Measurements from ENCODE around the gene CDIPT.
A peak's percentile ranks its signal among the peaks of the same experiment; 100 is the strongest.

The CDIPT gene

DNA sequence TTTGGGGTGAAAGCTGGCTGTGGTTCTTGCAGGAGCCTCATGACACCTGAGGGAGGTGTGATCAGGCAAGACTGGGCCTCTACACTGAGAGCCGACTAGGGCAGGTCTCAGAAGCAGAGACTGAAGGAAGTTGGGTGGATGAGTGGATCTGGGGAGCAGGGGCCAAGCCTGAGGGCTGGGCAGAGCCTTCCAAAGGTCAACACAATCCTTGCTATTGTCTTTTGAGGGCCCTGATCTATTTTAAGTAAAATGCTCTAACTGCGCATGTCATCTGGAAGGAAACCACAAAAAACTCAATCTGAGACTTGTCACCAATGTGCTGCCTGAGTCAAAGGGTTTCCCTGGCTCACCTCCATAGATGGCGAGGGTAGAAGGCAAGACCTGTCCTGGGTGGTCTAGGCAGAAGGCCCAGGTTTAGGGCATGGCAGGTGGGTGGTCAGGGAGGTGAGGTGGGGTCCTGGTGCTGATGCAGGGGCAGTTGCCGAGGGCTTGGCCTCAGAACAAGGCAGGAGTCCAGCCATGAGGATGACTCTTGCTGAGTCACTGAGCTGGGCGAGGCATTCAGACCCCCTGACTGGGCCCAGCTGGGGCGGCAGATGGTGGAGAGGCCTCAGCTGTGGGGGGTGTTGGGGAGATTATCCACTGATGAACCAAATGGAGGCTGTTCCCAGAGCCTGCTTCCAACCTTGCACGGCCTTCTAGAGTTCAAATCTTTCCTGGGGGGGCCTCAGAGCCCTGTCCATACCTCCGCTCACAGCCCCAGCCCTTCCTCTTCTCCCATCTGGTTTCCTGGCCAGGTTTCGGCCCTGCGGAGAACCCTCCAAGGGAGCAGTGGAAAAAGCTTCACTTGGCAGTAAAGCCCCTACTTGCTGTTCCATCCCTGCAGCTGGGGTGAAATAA is 37.6 kb downstream of the CDIPT start:
- DNase-seq (ENCODE audit: low read depth) = no peak

DNA sequence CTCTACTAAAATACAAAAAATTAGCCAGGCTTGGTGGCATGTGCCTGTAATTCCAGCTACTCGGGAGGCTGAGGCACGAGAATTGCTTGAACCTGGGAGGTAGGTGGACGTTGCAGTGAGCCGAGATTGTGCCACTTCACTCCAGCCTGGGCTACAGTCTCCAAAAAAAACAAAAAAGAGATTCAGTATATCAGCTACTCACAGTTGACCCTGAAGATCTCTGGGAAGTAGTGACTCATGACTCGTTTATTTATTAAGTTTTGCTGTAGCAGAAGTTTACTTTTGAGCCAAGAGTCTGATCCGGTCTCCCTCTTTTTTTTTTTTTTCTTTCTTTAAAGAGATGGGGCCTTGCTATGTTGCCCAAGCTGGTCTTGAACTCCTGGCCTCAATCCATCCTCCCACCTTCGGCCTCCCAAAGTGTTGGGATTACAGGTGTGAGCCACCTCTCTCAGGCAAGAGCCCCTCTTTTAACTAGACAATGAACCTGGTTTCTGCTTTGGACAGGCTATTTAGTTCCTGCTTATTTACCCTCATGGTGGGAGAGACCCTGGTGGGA is 38.4 kb downstream of the CDIPT start:
- no peak for DNase-seq (ENCODE audit: low read depth)

DNA sequence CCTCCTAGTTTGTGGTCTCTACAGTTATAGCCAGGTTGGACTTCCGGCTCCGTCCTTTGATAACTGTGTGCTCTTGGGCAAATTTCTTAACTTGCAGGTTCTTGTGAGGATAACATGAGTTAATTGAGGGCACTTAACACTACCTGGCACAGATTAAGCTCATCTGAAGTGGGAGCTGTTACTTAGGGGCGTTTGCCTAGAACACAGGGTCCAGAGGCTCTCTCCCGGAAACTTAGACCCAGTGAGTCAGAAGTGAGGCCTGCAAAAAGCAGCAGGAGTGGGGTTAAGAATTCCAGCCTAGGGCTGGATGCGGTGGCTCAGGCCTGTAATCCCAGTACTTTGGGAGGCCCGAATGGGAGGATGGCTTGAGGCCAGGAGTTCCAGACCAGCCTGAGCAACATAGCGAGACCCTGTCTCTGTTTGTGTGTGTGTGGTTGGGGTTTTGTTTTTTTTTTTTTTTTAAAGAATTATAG is 41.3 kb downstream of the CDIPT start:
- no peak for DNase-seq (ENCODE audit: low read depth)

GRCh38 chr16:29820730-29821642 is 42.0 kb downstream of the CDIPT start:
- no peak for DNase-seq (ENCODE audit: low read depth)

DNA sequence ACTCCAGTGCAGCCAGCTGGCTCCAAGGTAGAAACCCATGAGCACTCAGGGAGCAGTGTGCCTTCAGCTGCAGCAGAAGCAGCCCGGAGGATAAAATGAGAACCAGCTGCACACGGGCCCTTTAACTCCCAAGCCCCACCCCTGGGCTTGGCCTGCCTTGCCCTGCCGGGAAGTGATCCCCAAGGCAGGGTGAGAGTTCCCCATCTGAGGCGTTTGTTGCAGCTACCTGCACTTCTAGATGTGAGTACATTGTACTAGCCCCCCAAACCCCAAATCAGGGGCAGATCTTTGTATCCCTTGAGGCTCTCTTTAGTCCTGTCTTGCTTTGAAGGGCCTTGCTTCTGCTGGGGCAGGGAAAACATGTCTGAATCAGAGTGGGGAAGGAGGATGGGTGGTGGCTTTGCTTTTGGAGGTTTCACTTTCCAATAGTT is 42.7 kb downstream of the CDIPT start, which contains the start of gene MVP:
Gene MVP (plus strand): TSS at position 192 of the 431 bp plus-strand sequence. CDS start 10,088 bp downstream, outside the sequence.
- no peak for DNase-seq (ENCODE audit: low read depth)

DNA sequence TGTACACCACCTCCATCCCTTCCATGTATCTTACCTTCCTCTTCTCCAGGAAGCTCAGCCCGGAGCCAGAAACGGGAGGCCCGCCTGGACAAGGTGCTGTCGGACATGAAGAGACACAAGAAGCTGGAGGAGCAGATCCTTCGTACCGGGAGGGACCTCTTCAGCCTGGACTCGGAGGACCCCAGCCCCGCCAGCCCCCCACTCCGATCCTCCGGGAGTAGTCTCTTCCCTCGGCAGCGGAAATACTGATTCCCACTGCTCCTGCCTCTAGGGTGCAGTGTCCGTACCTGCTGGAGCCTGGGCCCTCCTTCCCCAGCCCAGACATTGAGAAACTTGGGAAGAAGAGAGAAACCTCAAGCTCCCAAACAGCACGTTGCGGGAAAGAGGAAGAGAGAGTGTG is 43.5 kb downstream of the CDIPT start:
- DNase-seq (ENCODE audit: low read depth) = no peak

GRCh38 chr16:29818082-29818481 is 44.9 kb downstream of the CDIPT start:
- DNase-seq (ENCODE audit: low read depth) = no peak

DNA sequence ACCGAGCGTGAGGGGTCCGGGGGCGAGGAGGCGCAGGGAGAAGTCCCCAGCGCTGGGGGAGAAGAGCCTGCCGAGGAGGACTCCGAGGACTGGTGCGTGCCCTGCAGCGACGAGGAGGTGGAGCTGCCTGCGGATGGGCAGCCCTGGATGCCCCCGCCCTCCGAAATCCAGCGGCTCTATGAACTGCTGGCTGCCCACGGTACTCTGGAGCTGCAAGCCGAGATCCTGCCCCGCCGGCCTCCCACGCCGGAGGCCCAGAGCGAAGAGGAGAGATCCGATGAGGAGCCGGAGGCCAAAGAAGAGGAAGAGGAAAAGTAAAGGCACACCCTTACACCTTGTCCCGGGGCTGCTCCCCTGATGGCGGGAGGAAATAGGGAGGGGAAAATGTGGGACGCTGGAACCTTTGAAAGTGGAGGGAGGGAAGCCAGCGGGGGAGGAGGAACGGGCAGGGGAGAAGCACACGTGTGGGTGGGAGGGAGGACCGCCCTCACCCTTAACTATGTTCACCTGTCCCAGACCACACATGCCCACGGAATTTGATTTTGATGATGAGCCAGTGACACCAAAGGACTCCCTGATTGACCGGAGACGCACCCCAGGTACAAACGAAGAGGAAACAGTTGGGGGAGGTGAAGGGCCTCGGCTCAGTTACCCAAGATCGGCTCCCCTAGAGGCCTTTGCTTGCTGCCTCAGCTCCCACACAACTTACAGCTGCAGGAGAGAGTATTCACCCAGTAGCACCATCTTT is 46.2 kb downstream of the CDIPT start:
- DNase-seq (ENCODE audit: low read depth) = no peak

DNA sequence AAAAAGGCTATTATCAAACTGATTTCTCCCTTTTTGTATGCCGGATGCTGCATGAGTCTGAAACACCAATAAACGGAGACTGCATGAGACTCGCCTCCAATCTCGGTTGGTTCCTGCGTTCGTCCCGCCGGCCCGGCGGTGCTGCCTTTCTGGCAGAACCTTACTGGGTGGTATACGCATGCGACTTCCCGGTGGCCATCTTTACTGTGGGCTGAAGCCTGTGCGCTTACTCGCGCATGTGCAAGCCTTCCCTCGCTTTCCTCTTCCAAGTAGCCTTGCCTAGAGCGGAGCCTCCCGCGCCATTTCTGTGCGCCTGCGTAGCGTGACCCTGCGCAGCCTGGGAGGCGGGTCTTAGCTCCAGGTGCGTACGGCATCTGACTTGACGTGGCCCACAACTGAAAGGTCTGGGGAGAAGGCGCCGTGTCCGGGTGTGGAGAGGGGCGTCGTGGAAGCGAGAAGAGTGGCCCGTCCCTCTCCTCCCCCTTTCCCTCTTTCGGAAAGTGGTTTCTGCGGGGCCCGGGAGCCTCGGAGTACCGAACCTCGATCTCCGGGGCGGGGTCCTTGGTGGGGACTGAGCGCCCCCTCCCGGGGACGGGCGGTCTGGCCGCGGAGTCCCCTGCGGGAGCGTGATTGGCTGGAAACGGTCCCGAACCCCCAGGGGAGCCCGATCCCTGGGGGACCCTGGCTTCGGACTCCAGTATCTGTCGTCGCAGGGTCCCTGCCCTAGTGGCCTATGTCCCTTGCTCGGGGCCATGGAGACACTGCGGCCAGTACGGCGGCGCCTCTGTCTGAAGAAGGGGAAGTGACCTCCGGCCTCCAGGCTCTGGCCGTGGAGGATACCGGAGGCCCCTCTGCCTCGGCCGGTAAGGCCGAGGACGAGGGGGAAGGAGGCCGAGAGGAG is 47.0 kb downstream of the CDIPT start, which contains the start of gene PAGR1:
Gene PAGR1 (plus strand): TSS at position 360 of the 901 bp plus-strand sequence. CDS start 374 bp downstream, at position 734.
- DNase-seq (ENCODE audit: low read depth) = peak; percentile 97

GRCh38 chr16:29815032-29815721 is 47.8 kb downstream of the CDIPT start:
- no peak for DNase-seq (ENCODE audit: low read depth)

- no peak for DNase-seq (ENCODE audit: low read depth)
Observed at GRCh38 chr16:29814592-29814991, 48.4 kb downstream of the CDIPT start.

DNA sequence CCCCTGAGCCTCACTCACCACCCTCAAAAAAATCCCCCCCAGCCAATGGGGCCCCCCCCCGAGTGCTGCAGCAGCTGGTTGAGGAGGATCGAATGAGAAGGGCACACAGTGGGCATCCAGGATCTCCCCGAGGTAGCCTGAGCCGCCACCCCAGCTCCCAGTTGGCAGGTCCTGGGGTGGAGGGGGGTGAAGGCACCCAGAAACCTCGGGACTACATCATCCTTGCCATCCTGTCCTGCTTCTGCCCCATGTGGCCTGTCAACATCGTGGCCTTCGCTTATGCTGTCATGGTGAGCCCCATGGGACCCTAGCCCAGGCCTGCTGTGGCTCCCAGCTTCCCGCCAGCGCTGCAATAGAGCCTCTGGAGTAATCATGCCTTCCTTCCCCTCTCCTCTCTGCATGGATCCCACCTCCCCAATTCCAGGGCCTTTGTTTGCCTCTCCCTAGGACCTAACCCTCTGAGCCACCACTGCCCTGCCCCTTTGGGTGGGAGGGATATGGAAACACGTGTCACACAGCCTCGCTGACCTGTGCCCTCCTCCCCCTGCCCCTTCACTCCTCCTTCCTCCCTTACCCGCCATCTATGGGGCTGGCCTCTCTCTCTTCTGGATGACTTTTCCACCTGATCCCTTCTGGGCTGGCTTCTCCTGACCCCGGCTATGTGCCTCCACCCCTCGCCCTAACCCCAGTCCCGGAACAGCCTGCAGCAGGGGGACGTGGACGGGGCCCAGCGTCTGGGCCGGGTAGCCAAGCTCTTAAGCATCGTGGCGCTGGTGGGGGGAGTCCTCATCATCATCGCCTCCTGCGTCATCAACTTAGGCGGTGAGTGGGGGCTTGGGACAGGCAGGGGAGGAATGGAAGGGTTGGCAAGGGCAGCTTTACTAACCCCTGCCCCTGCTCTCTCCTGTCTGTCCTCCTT is 49.1 kb downstream of the CDIPT start:
- DNase-seq (ENCODE audit: low read depth) = no peak

- no peak for DNase-seq (ENCODE audit: low read depth)
Observed at GRCh38 chr16:29812754-29813643, 50.0 kb downstream of the CDIPT start.

- no peak for DNase-seq (ENCODE audit: low read depth)
Observed at GRCh38 chr16:29811896-29812665, 50.9 kb downstream of the CDIPT start, which contains the start of gene PRRT2. PRRT2 (plus strand) TSS chr16:29812193; CDS start chr16:29813055, 862 bp downstream.

DNA sequence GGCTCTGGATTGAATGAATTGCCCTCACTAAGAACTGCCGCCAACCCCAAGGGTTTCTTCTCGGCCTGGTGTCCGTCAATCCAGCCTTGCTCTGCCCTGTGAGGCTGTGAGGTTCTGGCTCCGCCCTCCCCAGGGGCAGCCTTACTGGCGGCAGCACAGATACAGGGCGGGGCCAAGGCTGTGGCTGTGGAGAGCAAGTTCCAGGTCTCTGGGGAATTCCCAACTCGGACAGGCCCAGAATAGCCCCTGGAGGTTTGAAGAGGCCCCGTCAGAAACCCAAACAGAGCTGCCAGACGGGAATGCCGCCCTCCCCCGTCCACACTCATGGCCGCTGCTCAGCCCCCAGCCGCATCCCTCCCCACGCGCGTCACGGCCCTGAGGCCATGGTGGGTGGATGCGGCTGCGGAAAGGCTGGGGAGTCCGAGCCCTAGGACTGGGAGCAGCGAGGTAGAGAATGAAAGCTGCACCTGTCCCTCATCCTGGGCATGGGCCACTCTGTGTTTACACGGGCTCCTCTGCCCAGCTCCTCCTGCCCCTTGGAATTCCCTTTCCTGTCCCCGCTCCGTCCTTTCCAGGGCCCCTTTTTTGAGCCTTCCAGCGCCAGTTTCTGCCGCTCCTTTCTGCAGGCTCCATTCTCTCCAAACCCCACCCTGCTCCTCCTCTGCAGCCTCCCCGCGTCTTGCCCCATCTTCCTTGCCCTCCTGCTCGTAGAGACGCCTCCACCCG is 51.7 kb downstream of the CDIPT start:
- DNase-seq (ENCODE audit: low read depth) = peak; percentile 97

DNA sequence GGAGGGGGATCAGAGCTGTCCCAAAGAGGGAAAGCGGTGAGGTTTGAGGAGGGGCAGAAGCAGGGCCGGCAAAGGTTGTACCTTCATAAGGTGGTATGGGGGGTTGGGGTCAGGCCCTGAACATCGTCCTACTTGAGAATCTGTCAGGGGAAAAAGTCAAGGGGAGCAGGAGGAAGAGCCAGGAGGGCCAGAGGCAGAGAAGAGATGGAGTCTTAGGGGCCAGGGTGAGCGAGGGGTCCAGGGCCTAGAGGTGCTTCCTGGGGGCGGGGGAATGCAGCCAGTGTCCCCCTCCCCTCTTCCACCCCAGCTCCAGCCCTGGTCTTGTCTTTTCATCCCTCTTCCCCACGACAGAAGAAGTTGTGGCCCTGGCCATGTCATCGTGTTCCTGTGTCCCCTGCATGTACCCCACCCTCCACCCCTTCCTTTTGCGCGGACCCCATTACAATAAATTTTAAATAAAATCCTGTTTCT is 52.3 kb downstream of the CDIPT start:
- DNase-seq (ENCODE audit: low read depth) = no peak

Measured in GM04504 (cell line).